IMR-90 (cell line): ENCODE measurements around the gene CEACAM6. TPM values are rescaled to one million over a fixed set of nuclear protein-coding genes. Genes with fewer than 3 reads are reported as not detected.

ENCODE experiments used
- ATAC-seq: fragments of 200-7000 bp; cut with Tn5 transposase; 2 replicates; pipeline ENCODE4 v1.9.1; 2020; ENCODE audit warnings: low read depth, mild to moderate bottlenecking, moderate library complexity
- BruUV-seq: library from RNA; stranded (reverse); fragments of 400-500 nt; replicated peaks from 2 replicates; lab custom pipeline; 2021; lab: Mats Ljungman, UMichigan
- CTCF ChIA-PET: fragments of 300-600 bp; formaldehyde crosslinking; extraction: SDS; loops from one replicate; lab custom pipeline; 2021; ENCODE audit warnings: antibody characterized with exemption; lab: Yijun Ruan, JAX
- POLR2A ChIA-PET: fragments of 300-600 bp; sonication (Branson Sonifier 250); formaldehyde crosslinking; loops from one replicate; lab custom pipeline; 2022; ENCODE audit warnings: antibody characterized with exemption; ENCODE audit not compliant: unreplicated experiment; lab: Charles Lee
- DNase-seq: peaks from one replicate; pipeline ENCODE4 v3.0.0; 2013
- H2AFZ ChIP-seq: replicated peaks from 2 replicates; pipeline ENCODE3; 2013; ENCODE audit warnings: low read length, mild to moderate bottlenecking; ENCODE audit not compliant: poor library complexity
- H2AK5ac ChIP-seq: 2 replicates; pipeline ENCODE4 v1.6.1; 2013; ENCODE audit warnings: low read depth, low read length, inconsistent platforms
- H2AK9ac ChIP-seq: replicated peaks from 2 replicates; pipeline ENCODE3; 2013; ENCODE audit warnings: mild to moderate bottlenecking, low read depth, low read length, moderate library complexity; ENCODE audit not compliant: poor library complexity
- H2BK120ac ChIP-seq: 2 replicates; pipeline ENCODE4 v1.6.1; 2013; ENCODE audit warnings: low read depth, low read length, inconsistent platforms
- H2BK15ac ChIP-seq: 3 replicates; pipeline ENCODE4 v1.6.1; 2013; ENCODE audit warnings: low read depth, low read length, inconsistent platforms
- H2BK20ac ChIP-seq: 2 replicates; pipeline ENCODE4 v1.6.1; 2013; ENCODE audit warnings: low read depth, mild to moderate bottlenecking, inconsistent platforms, low read length, moderate library complexity
- H2BK5ac ChIP-seq: 2 replicates; pipeline ENCODE4 v1.6.1; 2013; ENCODE audit warnings: mild to moderate bottlenecking, low read depth, low read length, inconsistent platforms; ENCODE audit not compliant: poor library complexity, severe bottlenecking
- H3K14ac ChIP-seq: replicated peaks from 2 replicates; pipeline ENCODE4 v1.6.1; 2013; ENCODE audit warnings: low read depth, low read length, inconsistent platforms
- H3K18ac ChIP-seq: 2 replicates; pipeline ENCODE4 v1.6.1; 2013; ENCODE audit warnings: low read depth, low read length, control low read depth
- H3K23ac ChIP-seq: 2 replicates; pipeline ENCODE4 v1.6.1; 2013; ENCODE audit warnings: low read depth, low read length, inconsistent platforms
- H3K27ac ChIP-seq: 2 replicates; pipeline ENCODE4 v1.5.1; 2013; ENCODE audit warnings: mild to moderate bottlenecking, control low read depth, low read length; ENCODE audit not compliant: insufficient read depth
- H3K27me3 ChIP-seq: 2 replicates; pipeline ENCODE4 v1.6.1; 2013; ENCODE audit warnings: low read length; ENCODE audit not compliant: control insufficient read depth, insufficient read depth
- H3K36me3 ChIP-seq: 2 replicates; pipeline ENCODE4 v1.6.1; 2013; ENCODE audit warnings: low read length, mixed read lengths; ENCODE audit not compliant: control insufficient read depth, insufficient read depth
- H3K4ac ChIP-seq: 2 replicates; pipeline ENCODE4 v1.6.1; 2013; ENCODE audit warnings: low read depth, low read length, inconsistent platforms
- H3K4me1 ChIP-seq: 2 replicates; pipeline ENCODE4 v1.6.1; 2013; ENCODE audit warnings: low read length, mixed read lengths; ENCODE audit not compliant: control insufficient read depth, insufficient read depth
- H3K4me2 ChIP-seq: 2 replicates; pipeline ENCODE4 v1.6.1; 2013; ENCODE audit warnings: low read depth, mild to moderate bottlenecking, control low read depth, low read length, moderate library complexity
- H3K4me3 ChIP-seq: 2 replicates; pipeline ENCODE4 v1.5.1; 2013; ENCODE audit warnings: low read depth, mild to moderate bottlenecking, control low read depth, low read length, moderate library complexity; ENCODE audit not compliant: insufficient read depth
- H3K56ac ChIP-seq: 2 replicates; pipeline ENCODE4 v1.6.1; 2013; ENCODE audit warnings: low read length, inconsistent platforms; ENCODE audit not compliant: insufficient read depth; ENCODE audit errors: extremely low read depth
- H3K79me1 ChIP-seq, 2 experiments: 2 replicates each; pipeline ENCODE4 v1.6.1; 2013; ENCODE audit warnings: low read length in 2 of 2, inconsistent platforms in 1 of 2, low read depth in 1 of 2
- H3K9ac ChIP-seq: 2 replicates; pipeline ENCODE4 v1.6.1; 2013; ENCODE audit warnings: low read depth, low read length, control low read depth
- H3K9me1 ChIP-seq: 2 replicates; pipeline ENCODE4 v1.6.1; 2013; ENCODE audit warnings: low read length, inconsistent platforms; ENCODE audit not compliant: insufficient read depth
- H3K9me3 ChIP-seq: 2 replicates; pipeline ENCODE4 v1.6.1; 2013; ENCODE audit warnings: low read length; ENCODE audit not compliant: control insufficient read depth, insufficient read depth
- H4K20me1 ChIP-seq: 2 replicates; pipeline ENCODE4 v1.6.1; 2013; ENCODE audit warnings: low read length, inconsistent platforms; ENCODE audit not compliant: insufficient read depth
- H4K5ac ChIP-seq: 2 replicates; pipeline ENCODE4 v1.6.1; 2013; ENCODE audit warnings: mild to moderate bottlenecking, low read depth, low read length, control low read depth
- H4K8ac ChIP-seq, 2 experiments: 2 replicates each; pipeline ENCODE4 v1.6.1; 2013; ENCODE audit warnings: low read depth in 2 of 2, low read length in 2 of 2, control low read depth in 1 of 2, inconsistent platforms in 1 of 2
- H4K91ac ChIP-seq: 2 replicates; pipeline ENCODE4 v1.6.1; 2013; ENCODE audit warnings: low read depth, low read length, inconsistent platforms; ENCODE audit not compliant: insufficient read depth
- BHLHE40 ChIP-seq: fragments of 150-350 bp; IDR thresholded peaks from 2 replicates; pipeline ENCODE4 v1.6.1; 2016; ENCODE audit warnings: mild to moderate bottlenecking, low read depth, low read length
- WGBS, 2 experiments: methylation state at CpG; one replicate each; pipeline versions ENCODE4 v1.1.5 to v1.1.7; 2013; ENCODE audit warnings: missing lambda C conversion rate in 2 of 2; ENCODE audit not compliant: insufficient read length in 1 of 2; ENCODE audit errors: extremely low coverage in 2 of 2; 5-methylcytosine and 5-hydroxymethylcytosine counted together
- dilution Hi-C: fragments of 300-500 bp; cut with HindIII; formaldehyde crosslinking; loops from one replicate; pipeline ENCODE4 v1.14.3; 2018; ENCODE audit warnings: low sequenced_read_pairs; ENCODE audit not compliant: unreplicated experiment
- in situ Hi-C: fragments of 300-500 bp; cut with MboI; formaldehyde crosslinking; loops from 3 replicates; pipeline ENCODE4 v1.14.3; 2019; ENCODE audit warnings: low sequenced_read_pairs, inconsistent platforms, mixed read lengths
- intact Hi-C: fragments of 100-400 bp; cut with micrococcal nuclease; formaldehyde crosslinking; loops from 2 replicates; pipeline ENCODE4 v1.10.0; 2022
- polyA plus RNA-seq, 3 experiments: library from polyadenylated mRNA; depleted of rRNA; stranded (reverse); fragments of >200 nt; gene quantifications; 2 replicates each; pipeline ENCODE4 v1.2.3, GENCODE V29; 2012; ENCODE audit warnings: low replicate concordance in 1 of 3
- total RNA-seq: library from RNA; depleted of rRNA; stranded (reverse); fragments of >200 nt; gene quantifications from 2 replicates; pipeline ENCODE4 v1.2.3, GENCODE V29; 2012

The CEACAM6 gene
- total and polyA plus RNA-seq, 2 of the 4 experiments (the other 2 are of a cell fraction) = not detected

DNA sequence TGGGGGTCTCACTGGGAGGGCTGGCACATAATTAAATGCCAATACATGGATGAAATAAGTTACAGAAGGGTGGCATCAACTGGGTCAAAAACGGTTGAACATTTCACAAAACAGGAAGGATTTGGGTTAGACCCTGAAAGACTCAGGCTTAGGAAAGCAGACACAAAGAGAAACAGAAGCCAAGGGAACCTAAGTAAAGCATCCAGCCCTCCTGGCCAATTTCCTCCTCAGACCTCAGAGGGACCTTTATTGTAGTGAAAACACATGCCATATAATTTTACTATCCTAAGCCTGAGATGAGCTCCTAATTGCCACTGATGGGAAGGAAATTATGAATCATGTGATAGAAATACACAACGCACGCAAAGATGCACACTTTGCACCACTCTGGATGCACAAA is 29.0 kb downstream of the CEACAM6 start:
- Histone ChIP-seq H3K9me3 (no peaks in the 10 kb centered on the region), H3K27me3 (peaks cover 3% of the 10 kb centered on the region), H4K20me1 (no peaks in the 10 kb centered on the region), H3K4ac (no peak overlapping the region), H3K56ac (no peak overlapping the region), H3K18ac (no peak overlapping the region), H2BK15ac (no peak overlapping the region), H3K14ac (no peak overlapping the region), H4K8ac (no peak overlapping the region), H3K27ac (no peak overlapping the region), H2BK20ac (no peak overlapping the region), H3K23ac (no peak overlapping the region), H2AFZ (no peak overlapping the region), H4K5ac (no peak overlapping the region), H2BK120ac (no peak overlapping the region), H3K79me1 (no peaks in the 10 kb centered on the region), H4K91ac (no peak overlapping the region), H3K36me3 (no peaks in the 10 kb centered on the region), H3K4me2 (no peak overlapping the region), H3K9me1 (no peaks in the 10 kb centered on the region), H2AK9ac (no peak overlapping the region), H3K4me3 (no peak overlapping the region), H3K9ac (no peak overlapping the region), H2BK5ac (no peak overlapping the region), H2AK5ac (no peak overlapping the region), H3K4me1 (no peaks in the 10 kb centered on the region)
- no TSS peak for BruUV-seq
- no peak for TF ChIP-seq BHLHE40
- POLR2A ChIA-PET = no interaction called here
- dilution Hi-C loops = no loop called here
- ATAC-seq = no peak
- intact Hi-C loops = no loop called here
- no peak for DNase-seq
- CTCF ChIA-PET = interaction anchor here (1.9 kb wide), 1 partner anchor 11 kb away, joined by 11 read pairs; the partner anchor contains the start of gene CEACAM3
- 0% methylated on average over 1 of the region's 3 CpGs; no CpG with 5 or more reads in 1 of the 2 experiments for WGBS, 2 experiments
- in situ Hi-C loops = no loop called here
